Measurements from ENCODE around the gene MTFR2.

MTFR2 gene

DNA sequence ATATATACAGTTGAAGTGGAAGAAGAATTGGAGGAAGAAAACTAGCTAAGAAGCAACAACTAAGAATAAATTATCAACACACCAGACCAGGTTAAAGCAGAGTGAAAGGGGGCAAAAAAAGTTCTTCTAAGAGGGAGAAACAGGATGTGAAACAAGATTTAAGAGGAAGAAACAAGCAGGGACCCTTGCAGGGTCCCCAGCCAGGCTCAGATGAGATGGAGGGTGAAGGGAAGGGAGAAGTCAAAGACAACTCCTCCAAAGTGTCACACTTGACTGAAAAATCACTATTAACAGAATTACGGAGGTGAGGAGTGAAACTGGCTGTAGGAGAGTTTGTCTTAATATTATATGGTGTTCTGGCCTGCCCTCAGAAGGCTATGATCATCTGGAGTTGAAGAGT, 65.4 kb downstream of the MTFR2 start:
- no peak for DNase-seq (ENCODE audit: low spot score)

DNA sequence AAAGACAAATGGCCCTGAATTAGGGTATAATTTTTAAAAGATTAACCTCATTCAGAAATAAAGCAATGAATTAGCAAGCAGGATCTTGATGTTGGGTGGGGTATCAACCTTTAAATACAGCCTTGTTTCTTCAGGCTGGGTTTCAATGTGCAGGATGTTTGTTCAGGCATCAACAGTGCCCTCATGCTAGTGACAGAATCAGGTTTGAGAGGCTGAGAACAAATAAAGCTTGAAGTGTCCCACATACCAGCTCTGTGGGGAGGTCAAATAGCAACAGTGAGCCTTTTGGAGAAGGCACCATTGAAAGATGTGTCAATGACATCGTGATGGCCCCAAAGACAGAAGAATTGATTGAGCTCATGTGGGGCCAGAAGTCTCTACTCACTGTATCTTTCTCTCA, 68.2 kb downstream of the MTFR2 start:
- DNase-seq (ENCODE audit: low spot score): no peak

DNA sequence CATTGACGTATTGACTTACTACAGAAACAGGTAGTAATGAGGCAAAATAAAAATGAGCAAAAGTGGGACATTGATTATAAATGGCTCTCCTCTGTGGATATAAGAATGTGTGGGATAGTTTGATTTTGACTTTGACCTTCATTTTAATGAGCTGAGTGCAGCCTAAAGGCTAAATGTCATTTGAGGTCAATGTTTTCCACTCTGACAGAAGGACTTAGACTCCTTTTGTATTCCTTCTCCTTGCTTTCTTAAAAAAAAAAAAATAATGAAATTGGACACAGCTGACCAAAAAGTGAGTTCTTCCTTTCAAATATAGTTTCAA, 68.6 kb downstream of the MTFR2 start:
- DNase-seq (ENCODE audit: low spot score): no peak
